H1 (cell line): ENCODE measurements around the gene ZDHHC19.

Experiments used
- CEBPB ChIP-seq: IDR thresholded peaks from 2 replicates; pipeline ENCODE4 v1.6.1; 2012; ENCODE audit warnings: low read depth, low read length
- CHD2 ChIP-seq: IDR thresholded peaks from 2 replicates; pipeline ENCODE4 v1.6.1; 2012; ENCODE audit warnings: low read length, improper control_type of control experiment
- CREB1 ChIP-seq: IDR thresholded peaks from 2 replicates; pipeline ENCODE4 v1.6.1; 2012; ENCODE audit warnings: inconsistent platforms
- CTCF ChIP-seq, 3 experiments: IDR thresholded peaks; 1 replicate in 2 of 3; 2 replicates in 1 of 3; pipeline versions ENCODE4 v1.5.1 to v1.6.1; 2011; ENCODE audit warnings: low read length in 3 of 3, mild to moderate bottlenecking in 3 of 3, inconsistent platforms in 2 of 3, low read depth in 1 of 3, moderate library complexity in 1 of 3; ENCODE audit not compliant: insufficient read depth in 1 of 3; ENCODE audit errors: control extremely low read depth in 1 of 3
- EZH2 ChIP-seq: fragments of 200-600 bp; sonication (generic); IDR thresholded peaks from 2 replicates; pipeline ENCODE4 v1.7.1; 2012; ENCODE audit warnings: low read depth, mild to moderate bottlenecking, moderate library complexity, low read length, inconsistent platforms; ENCODE audit not compliant: severe bottlenecking
- HDAC2 ChIP-seq, 2 experiments: fragments of 300-600 bp in 1 of 2; sonication (generic) in 1 of 2; IDR thresholded peaks; 2 replicates each; pipeline ENCODE4 v1.6.1; 2011 to 2012; ENCODE audit warnings: low read depth in 2 of 2, low read length in 2 of 2, mild to moderate bottlenecking in 2 of 2, moderate library complexity in 2 of 2, borderline replicate concordance in 1 of 2, inconsistent platforms in 1 of 2
- JUN ChIP-seq: IDR thresholded peaks from 2 replicates; pipeline ENCODE4 v1.6.1; 2011; ENCODE audit warnings: low read depth, mild to moderate bottlenecking, improper control_type of control experiment, low read length
- KDM5A ChIP-seq: fragments of 200-600 bp; IDR thresholded peaks from 2 replicates; pipeline ENCODE4 v1.7.1; 2012; ENCODE audit warnings: mild to moderate bottlenecking, low read length, inconsistent platforms, mixed read lengths
- MAX ChIP-seq: IDR thresholded peaks from 2 replicates; pipeline ENCODE4 v1.6.1; 2012; ENCODE audit warnings: inconsistent platforms
- POLR2A ChIP-seq, 2 experiments: IDR thresholded peaks; 1 replicate in 1 of 2; 2 replicates in 1 of 2; pipeline ENCODE4 v1.6.1; 2011; ENCODE audit warnings: low read depth in 2 of 2, low read length in 2 of 2, mild to moderate bottlenecking in 2 of 2; ENCODE audit errors: control extremely low read depth in 1 of 2
- POLR2AphosphoS5 ChIP-seq: IDR thresholded peaks from 2 replicates; pipeline ENCODE4 v1.6.1; 2011; ENCODE audit warnings: low read depth, low read length
- RAD21 ChIP-seq, 2 experiments: IDR thresholded peaks in 1 of 2; conservative IDR thresholded peaks in 1 of 2; 2 replicates each; pipeline ENCODE4 v1.6.1; 2011; ENCODE audit warnings: low read depth in 2 of 2, low read length in 2 of 2, improper control_type of control experiment in 1 of 2, inconsistent platforms in 1 of 2, mild to moderate bottlenecking in 1 of 2, moderate library complexity in 1 of 2

- TF ChIP-seq CHD2 (no peak), MAX (no peak), POLR2AphosphoS5 (no peak), HDAC2 (IDR thresholded peaks at IDR 0.05; ENCODE audit: borderline replicate concordance in 1 of 2, low read depth in 2 of 2, low read length in 2 of 2) (no peak), CTCF (IDR thresholded peaks at IDR 0.05; ENCODE audit: control extremely low read depth in 1 of 3, insufficient read depth in 1 of 3, low read depth in 1 of 3, low read length in 3 of 3) (no peak), POLR2A (IDR thresholded peaks at IDR 0.05; ENCODE audit: control extremely low read depth in 1 of 2, low read depth in 2 of 2, low read length in 2 of 2) (no peak), RAD21 (IDR thresholded peaks at IDR 0.05 in 1 of 2, conservative IDR thresholded peaks at IDR 0.05 in 1 of 2; ENCODE audit: low read depth in 2 of 2, low read length in 2 of 2) (no peak), JUN (no peak), CREB1 (no peak), KDM5A (no peak), EZH2 (no peak), CEBPB (no peak)
Observed at GRCh38 chr3:196197524-196197923, 13.7 kb downstream of the ZDHHC19 start.
